GM12864 (cell line): ENCODE measurements around the gene TCP11.

Experiments
- DNase-seq: peaks from one replicate; pipeline ENCODE4 v3.0.0-alpha.2; 2011; ENCODE audit warnings: low read depth
- H3K4me3 ChIP-seq: 2 replicates; pipeline ENCODE4 v1.5.1; 2011; ENCODE audit warnings: mild to moderate bottlenecking, low read depth, low read length, control low read depth
- TF ChIP-seq, protein P1 (sequence below): IDR thresholded peaks from 2 replicates; pipeline ENCODE4 v1.5.1; 2011; ENCODE audit warnings: low read depth, mild to moderate bottlenecking, moderate library complexity, low read length, control low read depth, inconsistent platforms; ENCODE audit errors: missing control alignments

Gene TCP11

GRCh38 chr6:35166116-35166515 lies 25.0 kb upstream of the TCP11 start:
- no peak overlapping the region for H3K4me3 ChIP-seq
- no peak for DNase-seq
- TF ChIP-seq, protein P1, sequence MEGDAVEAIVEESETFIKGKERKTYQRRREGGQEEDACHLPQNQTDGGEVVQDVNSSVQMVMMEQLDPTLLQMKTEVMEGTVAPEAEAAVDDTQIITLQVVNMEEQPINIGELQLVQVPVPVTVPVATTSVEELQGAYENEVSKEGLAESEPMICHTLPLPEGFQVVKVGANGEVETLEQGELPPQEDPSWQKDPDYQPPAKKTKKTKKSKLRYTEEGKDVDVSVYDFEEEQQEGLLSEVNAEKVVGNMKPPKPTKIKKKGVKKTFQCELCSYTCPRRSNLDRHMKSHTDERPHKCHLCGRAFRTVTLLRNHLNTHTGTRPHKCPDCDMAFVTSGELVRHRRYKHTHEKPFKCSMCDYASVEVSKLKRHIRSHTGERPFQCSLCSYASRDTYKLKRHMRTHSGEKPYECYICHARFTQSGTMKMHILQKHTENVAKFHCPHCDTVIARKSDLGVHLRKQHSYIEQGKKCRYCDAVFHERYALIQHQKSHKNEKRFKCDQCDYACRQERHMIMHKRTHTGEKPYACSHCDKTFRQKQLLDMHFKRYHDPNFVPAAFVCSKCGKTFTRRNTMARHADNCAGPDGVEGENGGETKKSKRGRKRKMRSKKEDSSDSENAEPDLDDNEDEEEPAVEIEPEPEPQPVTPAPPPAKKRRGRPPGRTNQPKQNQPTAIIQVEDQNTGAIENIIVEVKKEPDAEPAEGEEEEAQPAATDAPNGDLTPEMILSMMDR: no peak

DNA sequence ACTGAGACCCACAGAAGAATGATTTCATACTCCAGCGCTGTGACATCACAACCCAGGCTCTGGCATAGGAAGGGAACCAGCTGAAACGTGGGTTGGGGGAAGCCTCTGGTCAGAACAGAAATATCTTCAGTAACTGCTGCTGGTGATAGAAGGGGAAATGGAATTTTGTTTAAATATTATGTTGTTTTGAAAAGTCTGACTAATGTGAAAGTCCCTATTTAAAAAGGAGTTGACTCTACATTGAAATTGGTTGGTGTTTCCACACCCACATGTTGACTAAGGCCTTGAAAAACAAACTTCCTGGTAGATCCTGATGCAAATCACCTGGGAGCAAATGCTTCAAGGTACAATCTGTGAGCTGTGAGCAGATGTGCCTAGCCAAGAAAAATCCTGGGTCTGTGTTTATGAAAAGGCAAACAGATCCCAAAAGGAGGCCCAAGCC lies 24.5 kb upstream of the TCP11 start:
- no peak overlapping the region for H3K4me3 ChIP-seq

GRCh38 chr6:35164868-35165267 lies 23.7 kb upstream of the TCP11 start:
- H3K4me3 ChIP-seq: no peak overlapping the region
- TF ChIP-seq, protein P1: no peak
- no peak for DNase-seq

More for the DNA sequence above, 24.5 kb upstream of the TCP11 start:
- no peak for DNase-seq
- TF ChIP-seq, protein P1: no peak

GRCh38 chr6:35164277-35164676 lies 23.1 kb upstream of the TCP11 start:
- no peak for DNase-seq
- no peak overlapping the region for H3K4me3 ChIP-seq
- TF ChIP-seq, protein P1: no peak

- H3K4me3 ChIP-seq: no peak overlapping the region
- DNase-seq: no peak
- TF ChIP-seq, protein P1: no peak
These were observed 22.7 kb upstream of the TCP11 start for GRCh38 chr6:35163836-35164235.

GRCh38 chr6:35161776-35162607 lies 20.9 kb upstream of the TCP11 start:
- TF ChIP-seq, protein P1: no peak
- no peak overlapping the region for H3K4me3 ChIP-seq
- DNase-seq: no peak

GRCh38 chr6:35161266-35161665 lies 20.1 kb upstream of the TCP11 start:
- DNase-seq: no peak
- TF ChIP-seq, protein P1: no peak
- H3K4me3 ChIP-seq: no peak overlapping the region
